Neural progenitor cell (in vitro differentiated cells): ENCODE results near the gene PRMT6.

Experiments
- EZH2 ChIP-seq: fragments of 200-600 bp; sonication (generic); IDR thresholded peaks from 2 replicates; pipeline ENCODE4 v1.6.1; 2017; ENCODE audit warnings: antibody characterized with exemption, mild to moderate bottlenecking, moderate library complexity
- EZH2phosphoT487 ChIP-seq: fragments of 200-600 bp; sonication (generic); IDR thresholded peaks from 2 replicates; pipeline ENCODE4 v1.6.1; 2017; ENCODE audit warnings: antibody characterized with exemption
- TF ChIP-seq, protein P1 (sequence below): fragments of 200-600 bp; sonication (generic); IDR thresholded peaks from 2 replicates; pipeline ENCODE4 v1.5.1; 2017; ENCODE audit warnings: antibody characterized with exemption, mild to moderate bottlenecking

DNA sequence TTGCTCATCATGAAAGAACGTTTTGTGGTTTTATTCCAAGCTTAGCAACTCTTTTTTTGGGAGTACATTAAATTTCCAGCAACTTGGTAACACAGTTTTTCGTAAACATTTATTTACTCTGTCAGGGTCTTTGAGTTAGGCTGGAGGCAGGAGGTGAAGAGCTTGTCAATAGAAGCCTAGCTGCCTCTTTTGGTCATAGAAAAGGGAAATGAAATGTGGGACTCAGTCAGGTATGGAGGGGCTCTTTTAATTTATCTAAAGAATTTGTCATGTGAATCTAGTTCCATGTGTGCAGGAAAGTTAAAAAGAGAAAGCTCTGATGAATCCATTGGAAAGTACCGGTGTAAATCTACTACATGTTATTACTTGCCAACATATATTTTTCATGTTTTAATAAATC, 45.9 kb upstream of the PRMT6 start:
- TF ChIP-seq EZH2phosphoT487 (no peak), EZH2 (no peak)
- TF ChIP-seq, protein P1, sequence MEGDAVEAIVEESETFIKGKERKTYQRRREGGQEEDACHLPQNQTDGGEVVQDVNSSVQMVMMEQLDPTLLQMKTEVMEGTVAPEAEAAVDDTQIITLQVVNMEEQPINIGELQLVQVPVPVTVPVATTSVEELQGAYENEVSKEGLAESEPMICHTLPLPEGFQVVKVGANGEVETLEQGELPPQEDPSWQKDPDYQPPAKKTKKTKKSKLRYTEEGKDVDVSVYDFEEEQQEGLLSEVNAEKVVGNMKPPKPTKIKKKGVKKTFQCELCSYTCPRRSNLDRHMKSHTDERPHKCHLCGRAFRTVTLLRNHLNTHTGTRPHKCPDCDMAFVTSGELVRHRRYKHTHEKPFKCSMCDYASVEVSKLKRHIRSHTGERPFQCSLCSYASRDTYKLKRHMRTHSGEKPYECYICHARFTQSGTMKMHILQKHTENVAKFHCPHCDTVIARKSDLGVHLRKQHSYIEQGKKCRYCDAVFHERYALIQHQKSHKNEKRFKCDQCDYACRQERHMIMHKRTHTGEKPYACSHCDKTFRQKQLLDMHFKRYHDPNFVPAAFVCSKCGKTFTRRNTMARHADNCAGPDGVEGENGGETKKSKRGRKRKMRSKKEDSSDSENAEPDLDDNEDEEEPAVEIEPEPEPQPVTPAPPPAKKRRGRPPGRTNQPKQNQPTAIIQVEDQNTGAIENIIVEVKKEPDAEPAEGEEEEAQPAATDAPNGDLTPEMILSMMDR = no peak
